Epithelial cell of esophagus (primary cell): ENCODE results near the gene RASD2.

Experiments
- DNase-seq: peaks from one replicate; pipeline ENCODE4 v3.0.0; 2010; ENCODE audit warnings: low read depth
- H3K4me3 ChIP-seq: 2 replicates; pipeline ENCODE4 v1.5.1; 2011; ENCODE audit warnings: mild to moderate bottlenecking, low read length, control low read depth
- TF ChIP-seq, protein P1 (sequence below): IDR thresholded peaks from 2 replicates; pipeline ENCODE4 v1.5.1; 2011; ENCODE audit warnings: low read depth, mild to moderate bottlenecking, low read length, control low read depth, inconsistent platforms; ENCODE audit not compliant: insufficient read depth; ENCODE audit errors: missing control alignments

RASD2 gene

DNA sequence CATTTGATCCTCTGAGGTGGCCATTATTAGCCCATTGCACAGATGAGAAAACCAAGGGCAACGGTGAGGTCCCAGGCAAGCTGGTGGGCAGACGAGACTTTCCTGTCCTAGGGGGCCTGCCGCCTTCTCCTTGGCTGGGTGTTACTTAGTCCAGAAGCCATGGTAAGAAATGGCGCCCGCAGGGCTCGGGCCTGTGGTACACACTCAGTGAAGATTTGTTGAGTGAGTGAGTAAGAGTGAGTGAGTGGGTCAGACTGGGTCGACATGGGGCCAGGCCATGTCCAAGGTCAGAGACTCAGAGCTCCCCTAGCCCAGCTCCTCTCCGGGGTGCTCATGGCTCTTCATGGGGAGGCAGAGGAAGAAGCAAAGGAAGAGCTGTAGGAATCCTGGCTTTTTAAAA lies 36.0 kb downstream of the RASD2 start:
- TF ChIP-seq, protein P1, sequence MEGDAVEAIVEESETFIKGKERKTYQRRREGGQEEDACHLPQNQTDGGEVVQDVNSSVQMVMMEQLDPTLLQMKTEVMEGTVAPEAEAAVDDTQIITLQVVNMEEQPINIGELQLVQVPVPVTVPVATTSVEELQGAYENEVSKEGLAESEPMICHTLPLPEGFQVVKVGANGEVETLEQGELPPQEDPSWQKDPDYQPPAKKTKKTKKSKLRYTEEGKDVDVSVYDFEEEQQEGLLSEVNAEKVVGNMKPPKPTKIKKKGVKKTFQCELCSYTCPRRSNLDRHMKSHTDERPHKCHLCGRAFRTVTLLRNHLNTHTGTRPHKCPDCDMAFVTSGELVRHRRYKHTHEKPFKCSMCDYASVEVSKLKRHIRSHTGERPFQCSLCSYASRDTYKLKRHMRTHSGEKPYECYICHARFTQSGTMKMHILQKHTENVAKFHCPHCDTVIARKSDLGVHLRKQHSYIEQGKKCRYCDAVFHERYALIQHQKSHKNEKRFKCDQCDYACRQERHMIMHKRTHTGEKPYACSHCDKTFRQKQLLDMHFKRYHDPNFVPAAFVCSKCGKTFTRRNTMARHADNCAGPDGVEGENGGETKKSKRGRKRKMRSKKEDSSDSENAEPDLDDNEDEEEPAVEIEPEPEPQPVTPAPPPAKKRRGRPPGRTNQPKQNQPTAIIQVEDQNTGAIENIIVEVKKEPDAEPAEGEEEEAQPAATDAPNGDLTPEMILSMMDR: no peak
- no peak for DNase-seq
- H3K4me3 ChIP-seq: no peak overlapping the region

DNA sequence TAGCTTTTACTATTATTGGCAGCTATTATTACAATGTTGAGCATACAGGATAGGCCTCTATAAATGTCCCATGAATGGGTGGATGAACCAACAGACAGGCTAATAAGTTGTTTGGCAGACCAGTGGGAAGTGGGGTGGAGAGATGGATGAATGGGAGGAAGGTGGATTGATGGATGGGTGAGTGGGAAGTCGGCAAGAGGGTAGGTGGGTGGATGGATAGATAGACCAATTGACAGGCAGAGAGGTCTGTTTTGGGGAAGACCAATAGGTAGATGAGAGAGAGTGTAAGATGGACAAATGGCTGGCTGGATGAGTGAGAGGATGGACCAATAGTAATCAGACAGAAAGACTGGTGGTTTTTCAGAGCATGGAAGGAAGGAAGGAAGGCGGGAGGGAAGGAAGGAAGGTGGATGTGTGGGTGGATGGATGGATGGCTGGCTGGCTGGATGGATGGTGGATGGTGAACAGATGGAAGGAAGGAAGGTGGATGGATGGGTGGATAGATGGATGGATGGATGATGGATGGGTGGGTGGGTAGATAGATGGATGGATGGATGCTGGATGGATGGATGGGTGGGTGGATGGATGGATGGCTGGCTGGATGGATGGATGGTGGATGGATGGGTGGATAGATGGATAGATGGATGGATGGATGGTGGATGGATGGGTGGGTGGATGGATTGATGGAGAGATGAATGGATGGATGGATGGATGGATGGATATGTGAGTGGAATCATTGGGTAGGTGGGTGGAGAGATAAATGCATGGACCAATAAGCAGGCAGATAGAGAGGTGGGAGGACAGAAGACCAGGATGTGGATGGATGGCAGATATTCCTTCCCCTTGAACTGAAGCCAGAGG lies 37.4 kb downstream of the RASD2 start:
- TF ChIP-seq, protein P1: no peak
- DNase-seq: no peak
- no peak overlapping the region for H3K4me3 ChIP-seq

DNA sequence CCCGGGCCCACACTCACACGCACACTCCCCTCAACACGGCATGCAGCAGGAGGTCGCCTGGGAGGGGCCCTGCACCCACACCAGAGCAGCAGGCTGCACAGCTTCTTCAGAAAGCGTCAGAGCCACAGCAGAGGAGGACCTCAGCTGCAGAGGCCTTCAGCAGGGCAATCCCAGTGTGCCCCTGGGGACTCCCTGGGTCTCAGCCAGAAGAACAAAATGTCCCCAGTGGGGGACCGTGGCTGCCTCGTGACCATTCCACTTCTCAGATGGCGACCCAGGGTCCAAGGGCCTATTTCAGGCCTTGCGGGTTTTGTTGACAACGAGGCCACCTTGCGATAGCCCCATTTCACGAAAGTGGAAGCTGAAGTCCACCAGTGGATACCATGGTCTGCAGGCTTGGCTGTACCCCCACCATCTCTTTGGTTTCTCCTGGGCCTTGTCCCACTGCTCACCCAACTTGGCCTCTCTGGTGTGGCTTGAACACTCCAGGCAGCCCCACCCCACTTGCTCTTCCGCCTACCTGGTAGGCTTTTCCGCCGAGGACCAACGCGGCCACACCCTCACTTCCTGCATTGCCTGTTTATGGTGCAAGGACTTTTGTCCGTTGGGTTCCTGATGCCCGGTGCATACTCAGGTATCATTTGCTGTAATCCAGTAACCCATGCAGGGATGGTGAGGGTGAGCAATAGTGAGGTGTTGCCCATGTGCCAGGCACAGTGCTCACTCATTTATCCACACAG lies 38.4 kb downstream of the RASD2 start:
- no peak overlapping the region for H3K4me3 ChIP-seq
- DNase-seq: no peak
- TF ChIP-seq, protein P1: no peak

DNA sequence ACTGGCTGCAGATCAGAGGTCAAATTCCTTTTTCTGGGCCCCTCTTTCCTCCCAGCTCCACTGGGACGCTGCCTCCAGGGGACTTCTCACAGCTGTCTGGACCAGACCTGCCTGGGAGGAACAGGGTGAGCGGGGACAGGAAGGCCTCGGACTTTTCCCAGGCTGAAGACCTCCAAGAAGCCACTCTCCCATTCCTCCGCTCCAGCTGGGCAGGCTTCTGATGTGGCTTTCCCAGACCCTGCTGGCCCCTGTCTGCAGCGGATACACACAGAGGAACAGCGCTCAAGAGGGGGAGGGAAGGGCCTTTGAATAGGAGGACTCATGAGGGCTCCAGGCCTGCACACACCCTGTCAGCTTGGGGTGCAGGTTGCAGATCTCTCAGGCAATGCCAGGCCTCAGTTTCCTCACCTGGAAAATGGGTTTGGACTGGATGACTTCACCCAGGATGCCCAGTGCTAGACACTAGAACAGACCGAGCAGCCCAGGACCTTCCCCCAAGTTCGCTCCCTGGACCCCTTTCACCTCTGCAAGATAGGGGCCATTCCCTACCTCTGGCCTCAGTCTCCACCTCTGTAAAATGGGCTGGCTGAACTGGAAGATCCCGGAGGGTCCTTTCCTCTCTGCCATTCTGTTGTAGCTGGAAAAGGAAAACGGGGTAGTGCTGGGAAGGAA lies 39.9 kb downstream of the RASD2 start:
- no peak for DNase-seq
- no peak overlapping the region for H3K4me3 ChIP-seq
- TF ChIP-seq, protein P1: no peak

DNA sequence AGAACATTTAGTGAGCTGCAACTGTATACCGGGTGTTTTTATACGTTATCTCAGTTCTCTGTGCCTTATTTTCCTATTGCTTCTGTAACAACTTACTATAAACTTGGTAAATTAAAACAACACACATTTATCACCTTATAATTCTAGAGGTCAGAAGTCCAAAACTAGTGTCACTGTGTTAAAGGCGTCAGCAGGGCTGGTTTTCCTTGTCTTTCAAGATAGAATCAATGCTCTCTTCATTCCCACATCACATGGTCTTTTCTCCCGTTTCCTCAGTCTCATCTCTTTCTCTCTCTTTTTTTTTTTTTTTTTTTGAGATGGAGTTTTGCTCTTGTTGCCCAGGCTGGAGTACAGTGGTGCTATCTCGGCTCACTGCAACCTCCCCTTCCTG lies 40.4 kb downstream of the RASD2 start:
- no peak for DNase-seq
- TF ChIP-seq, protein P1: no peak
- no peak overlapping the region for H3K4me3 ChIP-seq

DNA sequence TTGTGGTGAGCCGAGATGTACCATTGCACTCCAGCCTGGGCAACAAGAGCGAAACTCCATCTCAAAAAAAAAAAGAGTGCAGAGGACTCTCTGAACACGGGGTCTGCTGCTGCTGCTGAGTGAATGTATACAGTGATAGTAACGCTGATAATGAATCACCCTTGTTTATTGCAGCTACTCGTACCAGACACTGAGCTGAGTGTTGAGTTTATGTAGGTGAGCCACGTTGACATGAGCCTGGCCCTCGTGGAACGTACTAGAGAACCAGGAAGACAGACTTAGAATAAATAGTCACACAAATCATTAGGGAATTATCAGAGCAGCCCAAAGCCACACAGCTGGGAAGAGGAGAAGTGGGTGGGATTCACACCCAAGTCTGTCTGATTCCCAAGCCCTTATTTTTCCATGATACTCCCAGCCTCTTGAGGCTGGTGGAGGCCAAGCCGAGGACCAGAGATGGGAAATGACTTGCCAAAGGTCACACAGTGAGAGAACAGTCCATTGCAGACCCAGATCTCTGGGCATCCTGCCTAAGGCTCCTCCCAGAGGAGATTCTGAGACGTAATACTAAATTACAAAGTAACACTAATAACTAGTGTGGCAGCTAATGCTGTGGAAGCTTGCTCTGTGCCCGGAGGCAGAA lies 41.7 kb downstream of the RASD2 start:
- TF ChIP-seq, protein P1: no peak
- no peak overlapping the region for H3K4me3 ChIP-seq
- DNase-seq: no peak
